HG03457 (cell line): ENCODE measurements around the gene CFHR1.

Experiments
- ATAC-seq: cut with Tn5 transposase; IDR thresholded peaks from one replicate; pipeline ENCODE4 v1.9.1; 2021; ENCODE audit warnings: moderate number of reproducible peaks; ENCODE audit not compliant: unreplicated experiment

Gene CFHR1

DNA sequence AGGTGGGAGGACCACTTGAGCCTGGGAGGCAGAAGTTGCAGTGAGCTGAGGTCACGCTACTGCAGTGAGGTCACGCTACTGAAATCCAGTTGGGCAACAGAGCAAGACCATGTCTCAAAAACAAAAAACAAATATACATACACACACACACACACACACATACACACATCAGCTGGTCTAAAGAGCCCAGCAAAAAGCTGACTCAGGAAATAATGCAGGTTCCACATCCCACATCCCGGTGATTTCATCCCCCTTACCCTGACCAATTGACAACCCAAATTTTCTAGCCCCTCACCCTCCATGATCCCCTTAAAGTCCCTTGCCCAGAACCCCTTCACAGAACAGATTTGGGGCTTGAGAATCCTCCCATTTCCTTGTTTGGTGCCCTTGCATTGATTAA lies 56.4 kb downstream of the CFHR1 start:
- ATAC-seq, result no peak

DNA sequence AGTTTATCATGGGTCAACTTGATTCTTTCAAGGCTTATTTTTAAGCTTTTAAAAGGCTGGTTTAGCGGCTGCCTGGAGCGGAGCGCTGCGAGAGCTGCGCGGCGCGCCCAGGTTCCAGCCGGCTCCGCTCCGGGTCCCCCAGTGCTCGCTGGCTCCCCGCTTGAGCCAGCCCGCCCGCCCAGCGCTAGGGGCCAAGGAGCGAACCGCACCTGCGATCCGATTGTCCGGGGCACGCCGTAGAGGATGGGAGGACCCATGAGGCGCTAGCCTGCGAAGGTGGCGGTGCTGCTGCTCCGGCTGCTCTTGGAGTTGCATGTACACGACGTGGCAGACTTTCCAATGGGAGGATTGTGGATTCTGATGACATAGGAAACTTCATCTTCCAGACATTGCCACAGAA lies 58.4 kb downstream of the CFHR1 start:
- no peak for ATAC-seq
